GM19043 (cell line): Measurements from ENCODE around the gene GTF2H1.
"Not testable (repeated sequence)": the region's sequence is repeated elsewhere in the genome, so short reads cannot be mapped to it uniquely, and the experiment has no call there.

Experiments
- ATAC-seq: cut with Tn5 transposase; IDR thresholded peaks from one replicate; pipeline ENCODE4 v1.9.1; 2021; ENCODE audit warnings: low read depth; ENCODE audit not compliant: unreplicated experiment

Gene GTF2H1

DNA sequence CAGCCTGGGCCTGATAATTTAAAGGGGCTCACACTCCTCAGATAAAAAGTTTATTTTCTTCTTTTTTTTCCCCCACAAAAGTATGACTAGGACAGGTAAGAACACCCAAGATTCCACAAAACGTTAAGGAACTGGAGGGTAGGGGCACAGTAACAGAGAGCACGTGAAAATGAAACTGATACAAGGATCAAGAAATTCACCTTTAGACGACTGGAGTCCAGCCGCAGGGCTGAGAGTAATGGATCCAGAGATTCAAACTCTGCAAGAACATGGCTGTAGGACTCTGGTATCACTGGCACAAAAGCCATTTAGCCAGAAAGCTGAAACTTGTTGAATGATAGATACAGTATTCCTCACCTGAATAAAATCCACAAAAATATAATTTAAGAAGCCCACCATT is 4.8 kb upstream of the GTF2H1 start:
- ATAC-seq: no peak

DNA sequence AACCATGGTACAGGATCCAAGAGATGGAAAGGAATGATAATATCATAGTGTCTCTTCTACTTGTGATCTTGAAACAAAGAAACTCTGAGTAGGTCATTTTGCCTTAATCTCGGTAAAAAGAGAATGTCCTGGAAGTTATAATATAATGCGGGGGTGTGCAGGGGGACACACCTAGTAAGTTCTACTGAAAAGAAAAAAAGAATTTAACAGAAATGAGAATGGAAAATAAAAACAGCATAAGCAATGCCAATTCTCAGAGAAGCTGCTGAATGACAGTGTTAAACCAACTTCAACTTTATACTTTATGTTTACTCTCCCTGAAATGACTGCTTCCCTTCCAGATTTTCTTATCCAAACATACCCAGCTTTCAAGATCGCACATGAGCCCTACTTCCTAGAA is 2.5 kb upstream of the GTF2H1 start:
- ATAC-seq: no peak

DNA sequence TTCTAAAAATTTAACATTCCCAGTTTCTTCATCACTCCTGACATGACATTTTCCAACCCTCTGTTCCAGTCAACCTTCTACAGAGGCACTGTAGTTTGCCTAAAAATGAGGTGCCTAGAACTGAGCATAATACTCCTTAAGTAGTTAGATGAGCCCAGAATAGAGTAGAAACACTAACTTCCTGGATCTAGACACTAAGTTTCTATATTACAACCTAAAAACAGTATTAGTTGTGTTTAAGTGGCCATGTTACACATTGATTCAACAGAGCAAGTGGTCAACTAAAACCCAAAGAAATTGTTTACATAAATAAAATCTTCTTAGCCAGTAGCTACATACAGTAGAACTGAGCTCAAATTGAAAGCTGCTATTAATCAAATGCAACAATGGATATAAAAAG is 1.8 kb upstream of the GTF2H1 start:
- ATAC-seq: no peak

DNA sequence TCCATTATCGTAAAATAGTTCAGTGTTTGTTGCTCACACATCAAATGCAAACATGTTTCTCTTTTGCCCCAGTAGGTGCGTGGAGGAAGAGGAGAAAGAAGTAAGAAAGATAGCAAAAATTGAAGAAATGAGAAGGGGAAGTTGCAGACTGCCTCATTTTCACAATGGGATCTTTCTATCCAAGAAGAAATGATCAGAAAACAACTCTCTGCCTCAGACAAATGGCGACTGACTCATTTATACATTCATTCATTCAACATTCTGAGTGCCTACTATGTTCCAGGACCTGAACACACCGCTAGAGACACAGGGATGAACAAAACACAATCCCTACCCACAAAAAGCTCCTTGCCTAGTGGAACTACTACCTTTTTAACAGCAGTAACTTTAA is 794 bp upstream of the GTF2H1 start:
- ATAC-seq: no peak

DNA sequence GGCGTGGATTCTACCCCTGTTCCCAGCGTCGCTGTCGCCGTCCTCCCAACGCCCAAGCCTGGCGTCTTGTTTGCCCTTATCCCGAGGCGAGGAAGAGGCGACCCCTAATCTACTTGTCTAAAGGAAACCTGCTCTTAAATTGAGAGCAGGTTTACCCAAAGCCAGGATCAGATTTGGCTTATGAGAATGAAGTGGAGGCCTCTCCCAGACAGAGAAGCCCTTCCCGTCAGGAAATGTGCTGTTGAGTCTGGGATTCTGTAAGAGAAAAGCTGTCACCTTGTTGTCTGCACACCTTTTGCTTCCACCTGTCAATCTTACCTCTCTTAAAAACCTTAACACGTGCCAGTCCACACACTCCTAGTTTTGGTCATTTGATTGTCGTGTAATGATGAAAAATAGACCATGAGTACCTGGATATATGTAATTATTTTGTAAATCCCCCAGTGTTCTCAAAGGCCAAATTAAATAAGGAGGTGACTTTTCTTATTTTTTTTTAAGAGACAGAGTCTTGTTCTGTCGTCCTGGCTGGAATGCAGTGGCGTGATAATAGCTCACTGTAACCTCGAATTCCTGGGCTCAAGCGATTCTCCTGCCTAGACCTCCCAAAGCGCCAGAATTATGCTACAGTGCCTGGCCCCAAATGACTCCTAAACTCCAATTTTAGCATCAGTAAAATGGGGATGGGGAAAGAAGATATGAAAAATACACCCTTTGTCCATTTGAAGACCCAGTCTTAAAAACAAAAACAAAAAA is 627 bp downstream of the GTF2H1 start:
- ATAC-seq: no peak

DNA sequence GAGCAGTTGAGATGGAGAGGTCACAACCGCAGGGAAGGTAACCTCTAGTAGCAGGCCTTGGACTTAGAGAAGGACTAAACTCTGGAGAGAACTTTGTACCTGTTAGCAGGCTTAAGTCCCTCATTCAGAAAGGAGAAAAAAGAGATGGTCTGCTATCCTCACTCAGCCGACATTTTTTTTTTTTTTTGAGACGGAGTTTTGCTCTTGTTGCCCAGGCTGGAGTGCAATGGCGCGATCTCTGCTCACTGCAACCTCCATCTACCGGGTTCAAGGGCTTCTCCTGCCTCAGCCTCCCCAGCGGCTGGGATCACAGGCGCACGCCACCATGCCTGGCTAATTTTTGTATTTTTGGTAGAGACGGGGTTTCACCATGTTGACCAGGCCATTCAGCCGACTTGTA is 1.5 kb downstream of the GTF2H1 start:
- ATAC-seq: not testable (repeated sequence)

DNA sequence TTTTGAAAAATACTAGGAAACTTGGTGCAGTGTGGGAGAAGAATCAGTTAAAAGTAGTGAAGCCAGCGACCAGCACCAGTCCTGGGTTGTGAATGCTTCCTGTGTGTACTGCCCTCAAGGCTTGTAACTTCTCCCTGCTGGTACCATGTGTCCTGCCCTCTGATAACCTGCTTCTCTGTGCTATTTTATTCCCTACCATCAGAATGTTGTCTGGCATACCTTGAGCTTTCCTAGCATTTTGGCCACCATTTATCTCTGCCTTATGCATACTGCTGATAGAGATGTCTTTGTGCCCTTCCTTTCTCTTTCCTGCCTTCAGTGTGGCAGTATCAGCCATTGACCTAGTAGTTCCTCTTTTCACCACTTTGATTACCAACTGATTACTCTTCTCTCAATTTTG is 2.0 kb downstream of the GTF2H1 start:
- ATAC-seq: no peak

DNA sequence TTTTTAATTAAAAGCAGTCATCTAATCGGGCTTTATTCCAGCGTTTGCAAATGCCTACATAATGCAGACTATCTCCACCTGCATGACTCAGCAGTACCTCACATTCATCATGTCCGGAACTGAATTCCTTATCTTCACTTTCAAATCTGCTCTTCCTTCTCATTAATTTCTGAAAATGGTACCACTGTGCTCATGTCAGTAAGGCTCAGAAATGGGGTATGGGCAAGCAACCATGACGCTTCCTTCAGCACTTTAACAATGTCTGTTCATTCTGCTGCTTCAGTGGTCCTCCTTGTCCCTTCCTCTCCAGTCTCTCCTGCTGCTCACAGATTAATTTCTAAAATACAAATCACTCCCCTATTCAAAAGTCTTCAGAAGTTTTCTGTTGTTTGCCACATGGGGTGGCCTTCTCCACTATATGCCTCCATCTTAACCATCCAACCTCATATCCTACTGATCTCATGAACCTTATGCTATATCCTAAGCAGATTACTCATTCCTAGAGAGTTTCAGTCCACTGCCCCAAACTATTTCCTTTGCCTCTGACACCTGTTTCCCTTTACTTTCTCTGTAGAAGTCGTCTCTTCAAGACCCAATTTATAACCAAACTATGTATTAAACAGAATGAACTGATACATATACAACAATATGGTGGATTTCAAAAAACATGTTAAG is 7.0 kb downstream of the GTF2H1 start:
- peak; percentile 81 for ATAC-seq

DNA sequence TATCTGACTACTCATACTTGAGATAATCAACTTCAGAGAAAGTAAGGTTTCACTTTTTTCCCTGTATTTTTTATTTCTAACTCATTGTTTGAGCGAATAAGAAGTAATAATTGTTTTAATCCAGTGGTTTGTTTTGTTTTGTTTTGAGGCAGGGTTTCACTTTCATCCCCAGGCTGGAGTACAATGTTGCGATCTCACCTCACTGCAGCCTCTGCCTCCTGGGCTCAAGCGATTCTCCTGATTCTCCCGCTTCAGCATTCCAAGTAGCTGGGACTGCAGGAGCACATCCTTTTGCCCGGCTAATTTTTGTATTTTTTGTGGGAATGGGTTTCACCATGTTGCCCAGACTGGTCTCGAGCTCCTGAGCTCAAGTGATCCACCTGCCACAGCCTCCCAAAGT is 8.6 kb downstream of the GTF2H1 start:
- no peak for ATAC-seq

DNA sequence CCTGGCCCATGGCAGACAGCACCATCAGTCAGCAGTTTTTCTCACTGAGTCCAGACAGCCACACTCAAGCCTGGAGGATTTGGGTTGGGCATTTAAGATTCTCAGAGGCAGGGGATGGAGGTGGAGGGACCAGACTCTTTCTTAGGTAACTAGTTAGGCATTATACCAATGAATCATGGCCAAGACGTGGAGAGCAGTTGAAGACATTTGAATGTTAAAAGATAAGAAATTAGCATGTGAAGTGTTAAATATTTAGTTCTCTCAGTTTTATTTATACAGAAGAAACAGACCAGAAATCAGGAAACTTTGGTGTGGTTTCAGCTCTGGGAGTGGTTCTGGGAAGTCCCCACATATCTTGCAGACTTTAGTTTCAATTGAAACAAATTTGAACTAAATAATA is 9.9 kb downstream of the GTF2H1 start:
- no peak for ATAC-seq

DNA sequence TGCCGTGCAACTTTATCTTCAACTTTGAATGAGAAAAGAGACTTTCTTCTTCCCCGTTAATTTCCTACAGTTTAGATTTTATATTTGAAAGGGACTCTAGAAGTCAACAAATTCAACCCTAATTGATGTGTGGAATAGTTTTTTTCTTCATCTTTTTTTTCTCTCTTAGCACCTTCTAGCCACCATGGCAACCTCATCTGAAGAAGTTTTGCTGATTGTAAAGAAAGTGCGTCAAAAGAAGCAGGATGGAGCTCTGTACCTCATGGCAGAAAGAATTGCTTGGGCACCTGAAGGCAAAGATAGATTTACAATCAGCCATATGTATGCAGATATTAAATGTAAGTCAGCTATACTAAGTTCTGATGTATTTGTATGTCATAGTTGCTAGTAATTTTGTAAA is 10.5 kb downstream of the GTF2H1 start:
- no peak for ATAC-seq

DNA sequence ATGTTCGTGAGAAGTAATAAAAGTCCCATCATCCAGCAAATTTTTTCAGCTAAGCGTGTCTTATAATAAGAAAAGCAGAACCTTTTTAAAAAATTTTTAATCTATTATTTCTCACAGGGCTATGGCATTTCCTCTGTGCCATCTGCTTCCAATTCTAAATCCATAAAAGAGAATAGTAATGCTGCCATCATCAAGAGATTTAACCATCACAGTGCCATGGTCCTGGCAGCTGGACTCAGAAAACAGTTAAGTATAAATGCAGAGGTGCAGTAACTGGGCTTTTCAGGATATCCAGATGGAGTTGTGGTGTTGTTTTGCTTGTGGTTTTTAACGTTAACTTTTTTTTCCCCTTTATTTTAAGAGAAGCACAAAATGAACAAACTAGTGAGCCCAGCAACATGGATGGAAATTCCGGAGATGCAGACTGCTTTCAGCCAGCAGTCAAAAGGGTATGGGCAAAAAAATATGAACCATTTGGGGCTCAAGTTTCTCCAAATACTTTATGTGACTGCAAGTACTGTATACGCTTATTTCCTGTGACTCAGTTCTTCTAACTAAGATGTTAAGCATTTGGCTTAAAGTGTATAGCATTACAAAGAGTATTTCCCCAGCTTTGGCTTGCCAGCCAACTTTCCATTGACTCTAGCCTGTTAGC is 25.2 kb downstream of the GTF2H1 start:
- no peak for ATAC-seq

DNA sequence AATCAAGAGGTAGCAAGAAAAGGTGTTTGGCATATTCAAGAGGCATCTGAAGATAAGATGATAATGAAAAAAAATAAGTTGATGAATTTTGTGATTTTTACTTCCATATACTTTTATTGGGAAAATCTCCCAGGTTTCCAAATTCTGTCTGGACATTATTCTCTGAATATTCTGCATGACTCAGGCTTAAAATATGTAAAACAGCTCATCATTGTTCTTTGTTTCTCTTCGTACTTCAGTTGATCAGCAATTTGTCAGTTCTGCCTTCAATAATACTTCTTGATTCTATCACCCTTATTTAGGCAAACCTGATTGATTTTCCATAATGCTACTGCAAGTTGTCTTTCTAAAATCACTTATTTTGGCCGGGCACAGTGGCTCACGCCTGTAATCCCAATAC is 30.2 kb downstream of the GTF2H1 start:
- no peak for ATAC-seq

DNA sequence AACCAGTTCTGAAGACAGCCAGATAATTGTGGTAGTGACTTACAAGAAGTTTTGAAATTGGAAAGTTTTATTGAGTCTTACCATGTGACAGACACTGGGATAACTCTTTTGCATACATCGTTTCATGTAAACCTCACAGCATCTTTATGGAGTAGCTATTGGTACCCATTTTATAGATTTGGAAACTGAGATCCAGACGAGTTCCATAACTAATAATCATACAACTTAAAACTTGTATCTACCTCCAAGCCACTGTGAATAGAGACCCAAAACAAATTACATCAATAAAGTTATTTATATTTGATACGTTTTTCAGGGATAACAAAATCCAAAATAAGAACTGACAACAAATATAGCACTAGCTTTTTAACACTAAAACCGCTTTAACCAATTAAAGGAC is 36.3 kb downstream of the GTF2H1 start:
- ATAC-seq: no peak

DNA sequence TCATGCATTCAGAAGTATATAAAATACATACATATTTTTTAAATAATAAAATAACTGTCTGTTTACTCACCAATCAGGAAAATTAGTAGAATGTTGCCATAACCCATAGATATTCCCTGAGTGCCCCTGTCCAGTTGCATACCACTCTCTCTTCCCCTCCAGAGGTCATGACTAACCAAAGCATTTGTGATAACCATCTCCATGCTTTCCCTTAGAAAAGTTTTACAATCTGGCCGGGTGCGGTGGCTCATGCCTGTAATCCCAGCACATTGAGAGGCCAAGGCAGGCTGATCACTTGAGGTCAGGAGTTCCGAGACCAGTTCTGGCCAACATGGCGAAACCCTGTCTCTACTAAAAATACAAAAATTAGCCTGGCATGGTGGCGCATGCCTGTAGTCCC is 38.8 kb downstream of the GTF2H1 start:
- ATAC-seq: no peak

DNA sequence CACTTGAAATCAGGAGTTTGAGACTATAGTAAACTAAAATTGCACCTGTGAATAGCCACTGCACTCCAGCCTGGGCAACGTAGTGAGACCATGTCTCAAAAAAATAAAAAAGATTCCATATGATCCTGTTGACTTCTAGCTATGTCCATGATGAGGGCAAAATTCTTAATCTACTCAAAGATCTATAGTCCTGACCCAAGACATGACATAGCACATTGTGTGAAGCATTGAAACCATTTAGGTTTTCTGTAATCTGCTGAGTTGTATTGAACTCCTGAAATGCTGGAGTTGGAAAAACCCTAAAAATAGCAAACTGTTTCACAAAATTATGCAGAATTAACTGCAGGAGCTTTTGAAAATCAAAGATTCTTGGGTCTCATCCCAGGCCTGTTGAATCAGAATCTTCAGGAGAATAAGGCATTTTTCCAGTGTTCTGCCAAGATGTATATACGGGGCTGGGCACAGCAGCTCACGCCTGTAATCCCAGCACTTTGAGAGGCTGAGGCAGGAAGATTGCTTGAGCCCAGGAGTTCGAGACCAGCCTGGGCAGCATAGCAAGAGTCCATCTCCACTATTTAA is 42.2 kb downstream of the GTF2H1 start:
- no peak for ATAC-seq

DNA sequence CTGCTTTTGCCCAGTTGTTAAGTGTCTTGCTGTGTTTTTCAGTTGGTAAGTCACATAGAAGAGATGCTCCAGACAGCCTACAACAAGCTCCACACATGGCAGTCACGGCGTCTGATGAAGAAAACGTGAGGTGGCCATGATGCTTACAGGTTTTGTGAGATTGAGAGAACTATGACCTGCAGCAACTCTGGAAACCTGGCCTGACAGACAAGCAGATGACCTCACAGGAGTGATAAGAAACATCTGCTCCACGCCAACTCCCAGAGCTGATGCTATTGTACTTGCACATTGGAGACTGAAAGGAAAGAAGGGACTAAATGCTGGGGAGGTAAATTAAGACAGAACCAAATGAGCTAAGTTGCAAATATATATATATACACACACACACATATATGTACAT is 43.4 kb downstream of the GTF2H1 start:
- no peak for ATAC-seq

DNA sequence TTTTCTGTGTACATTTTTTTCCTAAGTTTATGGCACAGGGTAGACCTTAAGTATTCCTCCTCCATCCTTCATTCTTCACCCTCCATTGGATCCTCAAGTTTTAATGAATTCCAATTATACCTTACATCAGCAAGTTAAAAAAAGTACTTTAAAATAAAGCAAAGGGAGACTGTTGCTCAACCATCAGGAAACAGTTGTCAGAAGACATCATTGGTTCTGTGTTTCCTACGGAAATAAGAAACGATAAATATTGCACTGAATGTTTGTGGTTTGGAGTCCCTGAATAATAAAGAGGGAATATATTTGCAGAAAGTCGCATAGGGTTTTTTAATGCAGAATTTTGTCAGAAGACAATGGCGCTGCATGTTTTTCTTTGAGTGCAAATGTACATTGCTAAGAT is 43.9 kb downstream of the GTF2H1 start:
- ATAC-seq: no peak

DNA sequence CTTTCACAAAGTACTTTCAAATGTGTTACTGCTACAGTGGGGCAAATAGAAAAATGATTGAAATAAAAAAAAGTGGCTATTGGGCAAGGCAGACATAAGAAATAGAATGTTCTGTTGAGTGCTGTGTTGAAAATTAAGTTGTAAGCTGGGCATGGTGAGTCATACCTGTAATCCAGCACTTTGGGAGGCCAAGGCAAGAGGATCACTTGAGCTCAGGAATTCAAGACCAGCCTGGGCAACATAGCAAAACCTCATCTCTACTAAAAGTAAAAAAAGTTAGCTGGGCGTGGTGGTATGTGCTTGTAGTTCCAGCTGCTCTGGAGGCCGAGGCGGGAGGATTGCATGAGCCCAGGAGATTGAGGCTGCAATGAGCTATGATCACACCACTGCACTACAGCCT is 45.1 kb downstream of the GTF2H1 start:
- ATAC-seq: no peak

DNA sequence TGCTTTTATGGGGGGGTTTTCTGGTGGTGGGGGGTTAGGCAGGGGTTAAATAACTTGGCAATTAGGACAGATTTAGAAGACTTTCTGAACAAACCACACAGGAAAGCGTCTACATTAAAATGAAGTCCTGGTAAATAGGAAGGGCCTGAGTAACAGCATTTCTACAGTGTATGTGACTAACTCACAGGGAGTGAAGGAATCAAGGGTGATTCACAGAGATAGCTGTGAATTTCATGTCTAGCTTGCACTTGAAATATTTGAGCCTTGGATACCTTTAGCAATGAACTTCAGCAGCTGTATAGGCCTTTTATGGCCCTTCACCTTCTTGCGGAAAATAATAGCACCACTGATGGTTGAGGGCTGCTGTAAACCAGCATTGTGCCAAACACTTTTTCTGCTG is 45.9 kb downstream of the GTF2H1 start:
- ATAC-seq: no peak

DNA sequence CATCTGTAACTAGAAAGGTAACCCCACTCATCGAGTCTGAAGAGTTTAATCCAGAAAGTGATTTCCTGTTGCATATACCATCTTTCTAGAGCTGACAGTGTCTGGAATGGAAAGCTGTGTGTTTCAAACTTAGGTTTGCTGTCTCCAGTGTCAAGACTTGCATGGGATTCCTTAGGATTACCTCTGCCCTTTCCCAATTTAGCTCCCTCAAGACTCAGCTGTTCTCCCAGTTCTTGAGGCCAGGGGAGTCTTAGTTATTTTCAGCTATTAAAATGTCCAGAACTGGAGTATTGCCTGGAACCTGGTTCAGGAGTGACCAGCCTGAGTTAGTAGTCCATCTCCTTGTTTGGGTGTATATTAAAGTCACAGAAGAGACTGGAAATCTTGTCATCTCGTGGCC is 47.0 kb downstream of the GTF2H1 start:
- no peak for ATAC-seq

DNA sequence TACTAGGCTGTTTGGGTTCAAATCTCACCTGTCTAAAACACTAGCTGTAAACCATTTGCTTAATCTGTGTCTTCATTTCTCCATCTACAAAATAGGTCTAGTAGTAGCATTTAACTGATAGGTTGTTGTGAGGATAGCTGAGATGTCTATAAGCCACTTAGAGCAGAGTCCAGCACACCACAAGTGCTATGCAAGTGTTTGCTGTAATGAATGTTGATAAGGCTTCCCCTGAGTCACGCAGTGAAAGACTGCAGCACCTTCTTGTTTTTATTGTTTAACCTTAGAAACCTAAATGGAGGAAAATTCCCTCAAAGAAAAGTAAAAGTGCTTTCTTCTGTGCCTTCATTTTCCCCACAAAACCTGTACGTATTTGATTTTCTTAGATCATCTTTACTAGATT is 48.9 kb downstream of the GTF2H1 start:
- ATAC-seq: no peak
